Muscle of leg (tissue), 11 donors: Measurements from ENCODE around the gene ASPDH. TPM values are rescaled to one million over a fixed set of nuclear protein-coding genes. Genes with fewer than 3 reads are reported as not detected.

Source experiments
- DNase-seq: peaks from one replicate; pipeline ENCODE4 v3.0.0; 2013
- H3K27ac ChIP-seq: one replicate; pipeline ENCODE4 v1.5.1; 2013; ENCODE audit warnings: mild to moderate bottlenecking, low read length, control low read depth
- H3K27me3 ChIP-seq: one replicate; pipeline ENCODE4 v1.6.1; 2013; ENCODE audit warnings: low read length; ENCODE audit not compliant: control insufficient read depth, insufficient read depth
- H3K36me3 ChIP-seq: one replicate; pipeline ENCODE4 v1.6.1; 2013; ENCODE audit warnings: low read length; ENCODE audit not compliant: control insufficient read depth, insufficient read depth
- H3K4me1 ChIP-seq: one replicate; pipeline ENCODE4 v1.6.1; 2013; ENCODE audit warnings: low read length; ENCODE audit not compliant: control insufficient read depth, insufficient read depth
- H3K4me3 ChIP-seq: one replicate; pipeline ENCODE4 v1.5.1; 2013; ENCODE audit warnings: low read length, control low read depth
- H3K9me3 ChIP-seq: replicated peaks from 2 replicates; pipeline ENCODE4 v1.6.1; 2013; ENCODE audit warnings: low read depth, low read length; ENCODE audit not compliant: control insufficient read depth
- WGBS: methylation state at CpG from one replicate; pipeline ENCODE4 v1.1.5; 2013; ENCODE audit warnings: missing lambda C conversion rate; ENCODE audit not compliant: insufficient coverage; 5-methylcytosine and 5-hydroxymethylcytosine counted together
- polyA plus RNA-seq, 8 donors: library from polyadenylated mRNA; unstranded; fragments of 120-200 nt; gene quantifications; one replicate each; pipeline versions ENCODE4 v1.2.1 to v1.2.3, GENCODE V29; 2013; ENCODE audit warnings: inconsistent platforms in 1 of 8, low replicate concordance in 1 of 8; ENCODE audit not compliant: insufficient read length in 8 of 8, insufficient read depth in 1 of 8
- total RNA-seq: library from RNA; stranded (reverse); fragments of 120-200 nt; gene quantifications from one replicate; pipeline ENCODE4 v1.2.4, GENCODE V29; 2013

The ASPDH gene
- total and polyA plus RNA-seq, 9 donors = 0.27 to 1.2 (median 0.64) TPM; not detected in 1

DNA sequence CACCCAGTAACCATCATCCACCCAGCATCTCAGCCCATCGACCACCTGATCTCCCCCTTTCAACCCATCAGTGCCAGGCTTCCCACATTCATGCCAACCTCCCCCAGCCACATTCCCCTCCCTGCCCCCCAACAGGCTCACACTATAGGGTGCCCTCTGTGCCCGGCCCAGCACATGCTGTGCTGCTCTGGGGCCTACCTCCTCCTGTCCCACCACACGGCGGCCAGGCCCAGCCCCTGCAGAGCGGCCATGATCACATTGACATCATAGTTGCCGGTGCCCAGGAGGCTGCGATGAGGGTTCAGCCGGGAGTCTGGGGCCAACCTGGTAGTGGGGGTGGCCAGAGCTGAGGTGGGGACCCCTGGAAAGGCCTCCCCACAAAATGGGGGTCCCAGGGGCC, 6.3 kb downstream of the ASPDH start:
- WGBS = 100% methylated on average over 2 of the region's 8 CpGs
- Histone ChIP-seq H3K4me1 (peaks cover 40% of the 10 kb centered on the region), H3K27ac (no peak overlapping the region), H3K27me3 (no peaks in the 10 kb centered on the region), H3K36me3 (no peaks in the 10 kb centered on the region), H3K4me3 (no peak overlapping the region), H3K9me3 (no peaks in the 10 kb centered on the region)
- DNase-seq = no peak

GRCh38 chr19:50506700-50507099, 7.0 kb downstream of the ASPDH start:
- Histone ChIP-seq H3K4me1 (peaks cover 41% of the 10 kb centered on the region), H3K27me3 (no peaks in the 10 kb centered on the region), H3K9me3 (no peaks in the 10 kb centered on the region), H3K27ac (no peak overlapping the region), H3K4me3 (no peak overlapping the region), H3K36me3 (no peaks in the 10 kb centered on the region)
- 85% methylated on average over 5 of the region's 10 CpGs for WGBS
- DNase-seq = no peak

DNA sequence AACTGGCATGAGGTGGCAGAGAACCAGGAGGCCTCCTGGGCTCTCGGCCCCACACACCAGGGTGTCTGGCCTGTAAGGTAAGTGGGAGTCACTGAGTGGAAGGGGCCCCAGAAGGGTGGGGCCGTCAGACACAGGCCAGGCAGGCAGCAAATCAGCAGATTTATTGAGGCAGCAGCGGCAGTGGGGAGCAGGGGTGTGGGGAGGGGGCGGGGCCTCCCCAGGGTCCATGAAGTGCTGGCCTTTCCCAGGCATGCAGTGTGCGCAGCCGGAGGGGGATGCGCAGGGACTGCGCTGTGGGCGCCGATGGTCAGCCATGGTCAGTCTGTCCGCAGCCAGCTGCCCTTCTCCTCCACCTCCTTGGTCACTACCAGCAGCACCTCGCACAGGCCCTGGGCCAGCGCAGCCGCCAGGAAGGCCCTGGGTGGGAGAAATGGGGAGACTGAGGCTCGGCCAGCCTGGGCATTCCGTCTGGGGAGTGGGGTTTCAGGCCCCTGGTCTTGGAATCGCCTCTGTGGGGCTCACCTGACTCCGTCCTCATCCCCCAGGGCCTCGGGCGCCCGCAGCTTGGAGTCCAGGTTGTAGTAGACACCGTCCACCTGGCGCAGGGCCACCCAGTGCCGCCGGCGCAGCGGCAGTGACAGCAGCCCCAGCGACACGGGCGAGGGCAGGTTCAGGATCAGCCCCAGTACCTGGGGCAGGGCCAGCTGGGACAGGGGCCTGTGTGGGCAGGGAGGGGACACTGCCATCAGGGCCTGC, 7.7 kb downstream of the ASPDH start:
- Histone ChIP-seq H3K4me1 (peaks cover 44% of the 10 kb centered on the region), H3K4me3 (no peak overlapping the region), H3K27me3 (no peaks in the 10 kb centered on the region), H3K36me3 (no peaks in the 10 kb centered on the region), H3K9me3 (no peaks in the 10 kb centered on the region), H3K27ac (no peak overlapping the region)
- 83% methylated on average over 20 of the region's 30 CpGs for WGBS
- DNase-seq = no peak

GRCh38 chr19:50501568-50502475, 11.9 kb downstream of the ASPDH start:
- Histone ChIP-seq H3K27me3 (peaks cover 6% of the 10 kb centered on the region), H3K9me3 (no peaks in the 10 kb centered on the region), H3K36me3 (no peaks in the 10 kb centered on the region), H3K27ac (peak overlapping the region; percentile 90), H3K4me3 (peak overlapping the region; percentile 45), H3K4me1 (peaks cover 23% of the 10 kb centered on the region)
- WGBS = 36% methylated on average over 17 of the region's 25 CpGs
- DNase-seq = peak; percentile 70

- peak overlapping the region; percentile 45 for H3K4me3 ChIP-seq
- DNase-seq = no peak
- peaks cover 28% of the 10 kb centered on the region for H3K4me1 ChIP-seq
- no peaks in the 10 kb centered on the region for H3K9me3 ChIP-seq
- H3K27ac ChIP-seq = peak overlapping the region; percentile 90
- H3K36me3 ChIP-seq = no peaks in the 10 kb centered on the region
- 27% methylated on average over 9 of the region's 12 CpGs for WGBS
- H3K27me3 ChIP-seq = peaks cover 6% of the 10 kb centered on the region
These were observed 12.5 kb downstream of the ASPDH start for GRCh38 chr19:50501186-50501567.

GRCh38 chr19:50500753-50501151, 13.0 kb downstream of the ASPDH start:
- Histone ChIP-seq H3K4me1 (peaks cover 28% of the 10 kb centered on the region), H3K27ac (peak overlapping the region; percentile 90), H3K36me3 (no peaks in the 10 kb centered on the region), H3K9me3 (no peaks in the 10 kb centered on the region), H3K4me3 (peak overlapping the region; percentile 57), H3K27me3 (peaks cover 6% of the 10 kb centered on the region)
- WGBS = 50% methylated on average over 4 of the region's 10 CpGs
- peak; percentile 79 for DNase-seq

- Histone ChIP-seq H3K9me3 (no peaks in the 10 kb centered on the region), H3K4me3 (peak overlapping the region; percentile 57), H3K4me1 (peaks cover 26% of the 10 kb centered on the region), H3K27ac (peak overlapping the region; percentile 90), H3K36me3 (no peaks in the 10 kb centered on the region), H3K27me3 (peaks cover 6% of the 10 kb centered on the region)
- DNase-seq = peak; percentile 88
- 12% methylated on average over 17 of the region's 27 CpGs for WGBS
These were observed 13.5 kb downstream of the ASPDH start for GRCh38 chr19:50500060-50500752.

DNA sequence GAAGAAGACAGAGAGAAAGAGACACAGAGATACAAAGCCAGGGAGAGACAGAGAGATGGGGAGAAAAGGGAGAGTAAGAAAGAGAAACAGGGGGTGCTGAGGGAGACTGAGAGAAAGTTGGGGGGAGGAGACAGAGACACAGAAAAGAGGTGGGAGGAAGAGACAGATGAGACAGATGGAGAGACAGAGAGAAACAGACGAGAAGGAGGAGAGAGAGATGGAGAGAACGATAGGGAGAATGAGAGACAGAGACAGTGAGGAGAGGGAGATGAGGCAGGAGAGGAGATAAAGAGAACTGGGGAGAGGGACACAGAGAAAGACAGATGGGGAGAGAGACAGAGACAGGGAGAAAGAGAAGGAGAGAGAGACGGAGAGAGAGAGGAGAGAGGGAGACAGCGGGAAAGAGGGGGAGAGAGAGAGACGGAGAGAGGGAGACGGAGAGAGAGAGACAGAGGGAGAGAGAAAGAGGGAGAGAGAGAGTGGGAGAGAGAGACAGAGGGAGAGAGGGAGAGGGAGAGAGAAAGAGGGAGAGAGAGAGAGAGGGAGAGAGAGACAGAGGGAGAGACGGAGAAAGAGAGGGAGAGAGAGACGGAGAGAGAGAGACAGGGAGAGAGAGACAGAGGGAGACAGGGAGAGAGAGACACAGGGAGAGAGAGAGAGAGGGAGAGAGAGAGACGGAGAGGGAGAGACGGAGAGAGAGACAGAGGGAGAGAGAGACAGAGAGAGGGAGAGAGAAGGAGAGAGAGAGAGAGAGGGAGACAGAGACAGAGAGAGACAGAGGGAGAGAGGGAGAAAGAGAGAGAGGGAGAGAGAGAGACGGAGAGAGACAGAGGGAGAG, 15.3 kb downstream of the ASPDH start:
- no peak for DNase-seq
- H3K4me3 ChIP-seq = peak overlapping the region; percentile 57
- H3K4me1 ChIP-seq = peaks cover 26% of the 10 kb centered on the region
- H3K9me3 ChIP-seq = no peaks in the 10 kb centered on the region
- peaks cover 6% of the 10 kb centered on the region for H3K27me3 ChIP-seq
- 59% methylated on average over 10 of the region's 11 CpGs for WGBS
- H3K27ac ChIP-seq = peak overlapping the region; percentile 90
- no peaks in the 10 kb centered on the region for H3K36me3 ChIP-seq

- Histone ChIP-seq H3K36me3 (no peaks in the 10 kb centered on the region), H3K4me3 (peak overlapping the region; percentile 57), H3K9me3 (no peaks in the 10 kb centered on the region), H3K27ac (peak overlapping the region; percentile 90), H3K4me1 (peaks cover 28% of the 10 kb centered on the region), H3K27me3 (peaks cover 10% of the 10 kb centered on the region)
- DNase-seq = no peak
- WGBS = 39% methylated on average over 5 of the region's 8 CpGs
These were observed 16.7 kb downstream of the ASPDH start for GRCh38 chr19:50497022-50497405.
